ENCODE data around the gene MIS18BP1. TPM values are rescaled to one million over a fixed set of nuclear protein-coding genes. Genes with fewer than 3 reads are reported as not detected.

MIS18BP1 gene
- total and polyA plus RNA-seq, 9 of the 15 experiments (the other 6 are each of a cell fraction or from before 2014, with no cell fraction given): 5.0 to 29.1 (median 19.1) TPM

GRCh38 chr14:45242706-45243105 is 10.3 kb downstream of the MIS18BP1 start:
- Histone ChIP-seq H3K9me3 (replicated peaks; ENCODE audit: control insufficient read depth, insufficient read depth, low read depth, low read length) (no peaks in the 10 kb centered on the region), H3K9ac (ENCODE audit: insufficient read depth in 1 of 2, low read depth in 2 of 2, low read length in 2 of 2) (no peak overlapping the region), H3K4me1 (replicated peaks in 1 of 2; ENCODE audit: control insufficient read depth in 2 of 2, insufficient read depth in 2 of 2, low read length in 2 of 2) (no peaks in the 10 kb centered on the region), H3K79me2 (ENCODE audit: control insufficient read depth, insufficient read depth, low read length) (peaks cover 47% of the 10 kb centered on the region), H3K4me2 (ENCODE audit: insufficient read depth, low read length) (no peak overlapping the region), H3K4me3 (no peak overlapping the region), H2AFZ (ENCODE audit: low read depth, low read length) (no peak overlapping the region), H3K27me3 (ENCODE audit: control insufficient read depth in 2 of 2, insufficient read depth in 2 of 2, low read length in 2 of 2) (no peaks in the 10 kb centered on the region), H4K20me1 (replicated peaks; ENCODE audit: control insufficient read depth, insufficient read depth, low read length) (no peaks in the 10 kb centered on the region), H3K9me1 (ENCODE audit: control insufficient read depth, insufficient read depth, low read length) (no peaks in the 10 kb centered on the region), H3K27ac (ENCODE audit: extremely low read depth, low read depth, low read length) (no peak overlapping the region), H3K36me3 (ENCODE audit: control insufficient read depth, insufficient read depth, low read length) (peaks cover 7% of the 10 kb centered on the region; the same call in 2 of the 3 replicates)
- BruUV-seq (replicated peaks): no TSS peak
- DNase-seq (ENCODE audit: extremely low read depth in 1 of 4, low spot score in 3 of 4) (no peak), FAIRE-seq (no peak), ATAC-seq (no peak)
- in situ Hi-C loops (cut with MboI): no loop called here
- ChIA-PET POLR2A (interaction anchor here (1.2 kb wide), 1 partner anchor 9 kb away, joined by 3 read pairs; no protein-coding TSS in a partner anchor), CTCF (ENCODE audit: low intra/inter-chr PET ratio) (no interaction called here)
- 97% methylated on average over 2 of the region's 3 CpGs for WGBS (ENCODE audit: insufficient coverage, low coverage, missing lambda C conversion rate)
- TF ChIP-seq ZNF217 (CRISPR knock-in tag; IDR thresholded peaks at IDR 0.05): no peak
- TF ChIP-seq ZNF184 (CRISPR knock-in tag; IDR thresholded peaks at IDR 0.05): no peak
- no peak for TF ChIP-seq ETV5 (CRISPR knock-in tag; IDR thresholded peaks at IDR 0.05; ENCODE audit: low read depth)
- no peak for TF ChIP-seq ZNF764 (CRISPR knock-in tag; IDR thresholded peaks at IDR 0.05; ENCODE audit: low read depth)
- no peak for TF ChIP-seq KAT8 (IDR thresholded peaks at IDR 0.05; ENCODE audit: low read depth)
- TF ChIP-seq TCF3 (CRISPR knock-in tag; IDR thresholded peaks at IDR 0.05): no peak
- no peak for TF ChIP-seq MCM7 (IDR thresholded peaks at IDR 0.05)
- TF ChIP-seq BRCA1 (IDR thresholded peaks at IDR 0.05): no peak
- no peak for TF ChIP-seq BRCA1 (CRISPR knock-in tag; IDR thresholded peaks at IDR 0.05)
- no peak for TF ChIP-seq XRCC5 (IDR thresholded peaks at IDR 0.05; ENCODE audit: low read depth, low read length)
- no peak for TF ChIP-seq ZBTB2 (IDR thresholded peaks at IDR 0.05)
- no peak for TF ChIP-seq NR2C2 (CRISPR knock-in tag; IDR thresholded peaks at IDR 0.05)
- no peak for TF ChIP-seq NR2C2 (tag; IDR thresholded peaks at IDR 0.05)
- TF ChIP-seq THRB (CRISPR knock-in tag; conservative IDR thresholded peaks at IDR 0.05): no peak
- no peak for TF ChIP-seq SAP30 (IDR thresholded peaks at IDR 0.05; ENCODE audit: borderline replicate concordance, insufficient read depth, low read depth, low read length, poor library complexity, severe bottlenecking)
- no peak for TF ChIP-seq POLR2G (IDR thresholded peaks at IDR 0.05; ENCODE audit: low read depth, low read length)
- intact Hi-C loops (cut with micrococcal nuclease): no loop called here

Measured in K562 (cell line).